ENCODE data around the gene WDR45B.

The WDR45B gene

DNA sequence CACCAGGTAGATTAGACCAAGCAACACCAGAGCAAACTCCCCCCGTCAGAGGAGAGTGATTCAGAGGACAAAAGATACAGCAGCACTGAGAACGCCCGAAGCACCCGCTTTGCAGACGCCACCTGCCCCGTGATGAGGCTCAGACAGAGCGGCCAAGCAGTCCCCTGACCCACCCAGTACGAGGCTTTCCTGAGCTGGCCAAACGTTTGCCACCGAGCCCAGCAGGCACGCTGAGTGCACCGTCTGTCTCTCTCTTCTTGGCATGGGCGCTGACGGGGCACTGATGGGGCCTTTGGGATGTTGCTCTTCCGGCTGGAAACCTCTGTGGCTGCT lies 19.4 kb upstream of the WDR45B start:
- Mint-ChIP-seq H3K4me1 (peaks cover 8% of the 10 kb centered on the region), H3K27me3 (no peaks in the 10 kb centered on the region), H3K4me3 (no peak overlapping the region), H3K27ac (no peak overlapping the region), H3K9me3 (no peaks in the 10 kb centered on the region), H3K36me3 (peaks cover 3% of the 10 kb centered on the region)
- no peak for ATAC-seq (ENCODE audit: low read depth)
- no peak for DNase-seq (ENCODE audit: low spot score in 2 of 2)

DNA sequence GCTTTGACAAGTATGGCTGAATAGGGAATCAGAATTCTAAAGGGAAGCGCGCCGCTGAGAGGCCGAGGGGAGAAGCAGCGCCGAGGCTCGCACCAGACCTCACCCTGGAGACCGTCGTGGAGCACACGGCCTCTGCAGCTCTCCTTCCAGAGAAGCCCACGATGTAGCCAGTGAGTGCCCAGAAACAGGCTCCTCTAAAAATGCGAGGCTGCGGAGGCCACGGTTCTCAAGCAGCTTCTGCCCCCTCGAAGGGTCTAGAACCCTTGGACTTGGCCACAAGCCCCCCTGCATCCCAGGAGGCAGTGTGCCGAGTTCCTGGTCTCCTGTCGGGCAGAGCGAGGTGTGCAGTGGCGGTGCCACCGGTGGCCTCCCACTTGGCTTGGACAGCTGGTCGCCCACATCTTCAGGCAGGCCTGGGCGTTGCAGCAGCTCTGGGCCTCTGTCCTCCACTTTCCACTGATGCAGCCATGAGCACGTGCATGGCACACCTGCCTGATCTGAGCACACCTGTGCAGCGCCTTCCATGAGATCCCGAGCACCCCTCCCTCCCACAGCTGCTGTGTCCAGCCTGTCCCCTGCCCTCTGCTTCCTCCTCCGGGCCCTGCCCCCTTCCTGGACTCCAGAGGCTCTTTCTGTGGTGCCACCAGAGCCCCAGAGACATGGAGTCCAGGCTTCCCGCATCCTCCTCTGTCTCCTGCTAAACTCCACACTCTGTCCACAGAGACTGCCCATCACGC lies 18.9 kb upstream of the WDR45B start:
- DNase-seq (ENCODE audit: low spot score in 2 of 2) (no peak), ATAC-seq (ENCODE audit: low read depth) (no peak)
- no peaks in the 10 kb centered on the region for H3K27me3 Mint-ChIP-seq
- H3K36me3 Mint-ChIP-seq, result peaks cover 3% of the 10 kb centered on the region
- H3K4me1 Mint-ChIP-seq, result peaks cover 8% of the 10 kb centered on the region
- H3K27ac Mint-ChIP-seq, result no peak overlapping the region
- no peak overlapping the region for H3K4me3 Mint-ChIP-seq
- H3K9me3 Mint-ChIP-seq, result no peaks in the 10 kb centered on the region

DNA sequence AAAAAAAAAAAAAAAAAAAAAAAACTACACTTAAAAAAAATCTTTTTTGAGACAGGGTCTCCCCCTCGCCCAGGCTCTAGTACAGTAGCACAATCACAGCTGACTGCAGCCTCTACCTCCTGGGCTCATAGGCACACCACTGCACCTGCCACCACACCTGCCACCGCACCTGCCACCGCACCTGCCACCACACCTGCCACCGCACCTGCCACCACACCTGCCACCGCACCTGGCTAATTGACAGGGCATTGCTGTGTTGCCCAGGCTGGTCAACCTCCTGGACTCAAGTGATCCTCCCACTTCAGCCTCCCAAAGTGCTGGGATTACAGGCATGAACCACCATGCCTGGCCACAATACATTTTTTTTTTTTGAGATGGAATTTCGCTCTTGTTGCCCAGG lies 17.6 kb upstream of the WDR45B start:
- Mint-ChIP-seq H3K4me1 (peaks cover 4% of the 10 kb centered on the region), H3K36me3 (no peaks in the 10 kb centered on the region), H3K27ac (no peak overlapping the region), H3K4me3 (no peak overlapping the region), H3K9me3 (no peaks in the 10 kb centered on the region), H3K27me3 (no peaks in the 10 kb centered on the region)
- DNase-seq (ENCODE audit: low spot score in 2 of 2) (no peak), ATAC-seq (ENCODE audit: low read depth) (no peak)

DNA sequence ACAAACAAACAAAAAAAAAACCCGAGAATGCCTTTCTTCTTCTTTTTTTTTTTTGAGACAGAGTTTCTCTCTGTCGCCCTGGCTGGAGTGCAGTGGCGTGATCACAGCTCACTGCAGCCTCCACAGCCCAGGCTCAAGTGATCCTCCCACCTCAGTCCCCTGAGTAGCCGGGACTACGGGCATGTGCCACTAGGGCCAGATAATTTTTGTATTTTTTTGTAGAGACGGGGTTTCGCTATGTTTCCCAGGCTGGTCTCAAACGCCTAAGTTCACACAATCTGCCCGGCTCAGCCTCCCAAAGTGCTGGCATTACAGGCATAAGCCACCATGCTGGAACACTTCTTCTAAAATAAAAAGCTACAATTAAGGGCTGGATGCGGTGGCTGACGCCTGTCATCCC lies 17.0 kb upstream of the WDR45B start:
- DNase-seq (ENCODE audit: low spot score in 2 of 2) (no peak), ATAC-seq (ENCODE audit: low read depth) (no peak)
- H3K4me3 Mint-ChIP-seq, result no peak overlapping the region
- no peaks in the 10 kb centered on the region for H3K9me3 Mint-ChIP-seq
- H3K27me3 Mint-ChIP-seq, result no peaks in the 10 kb centered on the region
- no peaks in the 10 kb centered on the region for H3K36me3 Mint-ChIP-seq
- peaks cover 4% of the 10 kb centered on the region for H3K4me1 Mint-ChIP-seq
- no peak overlapping the region for H3K27ac Mint-ChIP-seq

DNA sequence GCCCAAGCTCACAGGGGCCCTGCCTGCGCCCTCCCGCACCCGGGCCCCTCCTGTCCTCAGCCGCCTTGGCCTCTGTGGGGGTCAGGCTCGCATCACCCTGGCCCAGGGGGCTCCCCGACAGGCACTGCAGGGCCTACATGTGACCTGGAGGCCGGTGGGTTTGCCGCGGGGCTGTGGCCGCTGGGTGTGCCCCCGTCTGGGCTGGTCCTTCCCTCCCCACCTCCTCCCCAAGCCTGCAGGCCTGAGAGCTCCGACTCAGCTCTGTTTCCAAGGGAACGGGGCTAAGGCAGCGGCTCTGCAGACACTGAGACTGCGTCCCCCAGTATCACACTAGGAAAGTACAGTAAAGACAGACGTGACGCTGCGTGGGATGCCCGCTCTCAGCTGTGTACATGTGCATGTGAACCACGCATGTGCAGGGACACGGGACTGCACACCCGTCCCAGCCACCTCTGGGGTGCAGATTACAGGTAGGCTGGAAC lies 16.5 kb upstream of the WDR45B start:
- ATAC-seq (ENCODE audit: low read depth) (no peak), DNase-seq (ENCODE audit: low spot score in 2 of 2) (no peak)
- no peaks in the 10 kb centered on the region for H3K27me3 Mint-ChIP-seq
- no peak overlapping the region for H3K4me3 Mint-ChIP-seq
- no peak overlapping the region for H3K27ac Mint-ChIP-seq
- H3K9me3 Mint-ChIP-seq, result no peaks in the 10 kb centered on the region
- no peaks in the 10 kb centered on the region for H3K36me3 Mint-ChIP-seq
- H3K4me1 Mint-ChIP-seq, result peaks cover 4% of the 10 kb centered on the region

DNA sequence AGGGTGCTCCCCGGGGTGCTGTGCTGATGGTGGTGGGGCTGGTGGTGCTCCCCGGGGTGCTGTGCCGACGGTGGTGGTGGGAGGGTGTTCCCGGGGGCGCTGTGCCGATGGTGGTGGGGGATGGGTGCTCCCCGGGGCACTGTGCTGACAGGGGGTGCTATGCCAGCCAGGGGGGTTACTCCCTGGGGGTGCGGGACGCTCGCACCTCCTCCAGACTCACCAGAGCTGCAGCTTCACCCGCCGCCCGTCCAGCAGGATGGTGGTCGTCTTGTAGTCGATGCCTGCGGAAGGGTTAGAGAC lies 16.0 kb upstream of the WDR45B start:
- no peak overlapping the region for H3K27ac Mint-ChIP-seq
- no peak for DNase-seq (ENCODE audit: low spot score in 2 of 2)

DNA sequence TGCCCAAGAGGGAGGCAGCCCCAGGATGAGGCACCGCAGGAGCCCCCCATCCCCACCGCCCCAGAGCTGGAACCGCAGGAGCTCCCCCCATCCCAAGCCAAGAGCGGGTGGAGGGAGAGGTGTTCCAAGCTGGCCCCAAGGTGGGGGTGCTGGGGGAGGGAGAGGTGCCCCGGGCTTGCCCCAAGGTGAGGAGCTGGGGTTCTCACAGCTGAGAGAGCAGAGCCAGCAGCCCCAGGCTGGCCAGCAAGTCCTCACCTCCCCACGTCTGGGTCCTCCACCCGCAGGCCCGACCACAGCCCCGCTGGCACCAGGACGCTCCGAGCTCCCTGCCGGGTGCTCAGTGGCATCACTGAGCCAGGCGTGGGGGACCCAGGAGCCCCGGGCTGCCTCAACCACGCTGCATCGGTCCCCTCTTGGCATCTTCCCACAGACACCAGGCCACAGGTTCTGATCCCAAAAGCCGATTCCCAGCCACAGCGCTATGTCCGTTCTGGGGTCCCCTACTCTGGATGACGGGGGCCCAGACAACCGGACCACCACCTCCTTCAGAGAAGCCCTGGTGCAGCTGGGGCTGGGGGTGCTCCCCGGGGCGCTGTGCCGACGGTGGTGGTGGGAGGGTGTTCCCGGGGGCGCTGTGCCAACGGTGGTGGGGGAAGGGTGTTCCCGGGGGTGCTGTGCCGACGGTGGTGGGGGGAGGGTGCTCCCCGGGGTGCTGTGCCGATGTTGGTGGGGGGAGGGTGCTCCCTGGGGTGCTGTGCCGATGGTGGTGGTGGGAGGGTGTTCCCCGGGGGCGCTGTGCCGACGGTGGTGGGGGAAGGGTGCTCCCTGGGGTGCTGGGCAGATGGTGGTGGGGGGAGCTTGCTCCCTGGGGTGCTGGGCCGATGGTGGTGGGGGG lies 15.4 kb upstream of the WDR45B start:
- H3K27ac Mint-ChIP-seq, result no peak overlapping the region

More for the DNA sequence above, 16.0 kb upstream of the WDR45B start:
- Mint-ChIP-seq H3K36me3 (no peaks in the 10 kb centered on the region), H3K27me3 (no peaks in the 10 kb centered on the region), H3K4me3 (no peak overlapping the region), H3K9me3 (no peaks in the 10 kb centered on the region), H3K4me1 (peaks cover 4% of the 10 kb centered on the region)
- no peak for ATAC-seq (ENCODE audit: low read depth)

DNA sequence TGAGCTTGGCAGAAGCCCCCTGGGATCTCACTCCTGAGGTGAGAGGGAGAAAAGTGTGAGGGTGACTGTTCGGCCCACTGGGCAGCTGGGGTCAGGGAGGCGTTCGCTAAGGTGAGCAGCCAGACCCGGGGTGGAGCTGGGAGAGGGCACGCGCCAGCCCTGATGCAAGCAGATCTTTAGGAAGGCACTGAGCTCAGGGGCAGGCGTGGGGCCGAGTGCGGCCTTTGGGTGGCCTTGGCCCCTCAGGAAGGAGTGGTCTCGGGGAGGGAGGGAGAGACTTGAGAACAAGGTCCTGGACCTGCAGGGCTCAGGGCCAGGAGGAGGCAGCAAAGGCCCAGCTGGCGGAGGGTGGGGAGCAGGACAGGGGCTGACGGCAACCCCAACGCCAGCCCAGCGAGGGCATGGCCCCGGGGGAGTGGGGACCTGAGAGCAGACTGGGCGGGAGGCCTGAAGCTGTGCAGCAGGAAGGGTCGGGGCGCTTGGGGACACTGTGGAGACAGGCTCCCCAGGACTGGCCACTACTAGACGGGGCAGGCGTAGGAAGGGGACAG lies 14.5 kb upstream of the WDR45B start:
- Mint-ChIP-seq H3K4me1 (no peaks in the 10 kb centered on the region), H3K27me3 (no peaks in the 10 kb centered on the region), H3K4me3 (no peak overlapping the region), H3K9me3 (no peaks in the 10 kb centered on the region), H3K36me3 (no peaks in the 10 kb centered on the region), H3K27ac (no peak overlapping the region)
- ATAC-seq (ENCODE audit: low read depth) (no peak), DNase-seq (ENCODE audit: low spot score in 2 of 2) (no peak)

More for the DNA sequence above, 15.4 kb upstream of the WDR45B start:
- H3K4me1 Mint-ChIP-seq, result peaks cover 2% of the 10 kb centered on the region
- no peaks in the 10 kb centered on the region for H3K9me3 Mint-ChIP-seq
- no peaks in the 10 kb centered on the region for H3K36me3 Mint-ChIP-seq
- H3K4me3 Mint-ChIP-seq, result no peak overlapping the region
- H3K27me3 Mint-ChIP-seq, result no peaks in the 10 kb centered on the region
- no peak for DNase-seq (ENCODE audit: low spot score in 2 of 2)
- ATAC-seq (ENCODE audit: low read depth), result no peak

DNA sequence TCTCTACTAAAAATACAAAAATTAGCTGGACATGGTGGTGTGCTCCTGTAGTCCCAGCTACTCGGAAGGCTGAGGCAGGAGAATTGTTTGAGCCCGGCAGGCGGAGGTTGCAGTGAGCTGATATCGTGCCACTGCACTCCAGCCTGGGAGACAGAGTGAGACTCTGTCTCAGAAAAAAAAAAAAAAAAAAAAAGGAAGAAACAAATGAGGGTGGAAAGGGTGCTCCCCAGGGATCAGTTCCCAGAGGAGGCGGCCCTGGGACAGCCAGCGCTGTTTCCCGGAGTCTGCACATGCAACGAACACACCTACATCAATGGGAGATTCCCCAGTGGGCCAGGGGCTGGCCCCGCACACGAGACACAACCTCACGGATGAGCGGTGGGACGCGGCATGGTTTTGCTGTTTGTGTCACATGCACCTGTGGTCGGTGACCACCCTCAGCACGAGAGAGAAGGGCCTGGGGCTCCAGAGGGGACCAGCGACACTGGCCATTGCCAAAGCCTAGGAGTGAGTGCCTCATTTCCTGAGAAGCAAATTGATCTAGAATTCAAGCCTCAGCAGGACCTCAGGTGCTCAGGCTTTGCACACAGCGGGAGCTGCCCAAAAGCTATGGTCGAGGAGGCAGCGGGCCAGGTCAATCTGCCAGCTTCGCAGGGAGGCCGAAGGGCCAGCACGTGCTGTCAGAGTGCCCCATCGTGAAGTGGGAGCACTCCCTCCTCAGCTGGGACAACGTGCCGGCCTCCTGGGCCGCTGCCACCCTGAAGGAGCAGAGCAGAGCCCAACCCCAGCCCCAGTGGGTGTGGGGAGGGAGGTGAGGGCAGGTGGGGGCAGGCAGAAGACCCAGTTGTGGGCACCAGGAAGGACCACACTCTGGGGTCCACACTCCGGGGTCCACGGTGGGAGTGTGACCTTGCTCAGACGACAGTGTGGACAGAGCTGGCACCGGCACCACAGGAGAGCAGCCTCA lies 13.8 kb upstream of the WDR45B start:
- no peaks in the 10 kb centered on the region for H3K4me1 Mint-ChIP-seq
- DNase-seq (ENCODE audit: low spot score in 2 of 2) (no peak), ATAC-seq (ENCODE audit: low read depth) (no peak)
- no peak overlapping the region for H3K4me3 Mint-ChIP-seq
- H3K36me3 Mint-ChIP-seq, result peaks cover 3% of the 10 kb centered on the region
- no peaks in the 10 kb centered on the region for H3K9me3 Mint-ChIP-seq
- no peak overlapping the region for H3K27ac Mint-ChIP-seq
- H3K27me3 Mint-ChIP-seq, result no peaks in the 10 kb centered on the region

DNA sequence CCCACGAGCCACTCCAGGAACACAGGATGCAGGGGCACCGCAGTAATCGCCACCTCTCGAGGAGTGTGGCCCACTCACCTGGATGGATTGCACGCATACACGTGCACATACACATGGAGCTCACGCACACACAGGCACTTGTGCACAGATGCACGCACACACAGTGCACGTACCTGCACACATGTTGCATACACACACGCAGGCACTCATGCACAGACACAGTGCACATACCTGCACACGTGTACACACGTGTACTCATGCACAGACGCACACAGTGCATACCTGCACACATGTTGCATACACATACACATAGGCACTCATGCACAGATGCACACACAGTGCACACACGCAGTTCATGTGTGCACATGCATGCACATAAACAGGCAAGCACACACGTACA lies 11.6 kb upstream of the WDR45B start:
- Mint-ChIP-seq H3K27me3 (no peaks in the 10 kb centered on the region), H3K9me3 (no peaks in the 10 kb centered on the region), H3K4me1 (no peaks in the 10 kb centered on the region), H3K36me3 (peaks cover 3% of the 10 kb centered on the region), H3K27ac (no peak overlapping the region), H3K4me3 (no peak overlapping the region)
- ATAC-seq (ENCODE audit: low read depth) (no peak), DNase-seq (ENCODE audit: low spot score in 2 of 2) (no peak)

DNA sequence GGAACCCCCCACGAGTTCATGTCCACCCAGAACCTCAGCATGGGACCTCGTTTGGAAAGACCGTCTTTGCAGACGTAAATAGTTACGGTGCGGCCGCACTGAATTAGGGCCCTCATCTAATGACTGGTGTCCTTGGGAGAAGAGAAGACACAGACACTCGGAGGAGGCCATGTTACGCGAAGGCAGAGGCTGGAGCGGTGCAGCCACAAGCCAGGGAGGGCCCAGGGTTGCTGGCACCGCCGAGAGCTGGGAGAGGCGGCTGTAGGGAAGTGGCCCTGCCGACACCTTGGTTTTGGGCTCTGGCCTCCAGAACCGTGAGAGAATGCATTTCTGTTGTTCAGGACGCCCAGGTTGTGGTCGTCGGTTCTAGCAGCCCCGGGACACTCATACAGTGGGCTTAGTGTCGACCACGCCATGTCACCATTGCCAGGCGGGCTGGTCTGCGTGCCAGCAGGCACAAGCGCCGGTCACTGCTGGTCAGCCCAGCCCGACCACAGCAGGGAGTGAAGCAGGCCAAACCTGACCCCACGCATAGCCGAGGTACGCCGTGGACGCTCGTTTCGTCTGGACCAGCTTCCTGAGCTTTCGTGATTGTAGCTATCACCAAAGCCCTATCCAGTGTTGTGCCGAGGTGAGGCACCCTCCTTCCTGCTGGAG lies 10.7 kb upstream of the WDR45B start:
- DNase-seq (ENCODE audit: low spot score in 2 of 2) (no peak), ATAC-seq (ENCODE audit: low read depth) (no peak)
- no peaks in the 10 kb centered on the region for H3K9me3 Mint-ChIP-seq
- no peaks in the 10 kb centered on the region for H3K4me1 Mint-ChIP-seq
- peaks cover 3% of the 10 kb centered on the region for H3K36me3 Mint-ChIP-seq
- H3K27ac Mint-ChIP-seq, result no peak overlapping the region
- H3K4me3 Mint-ChIP-seq, result no peak overlapping the region
- no peaks in the 10 kb centered on the region for H3K27me3 Mint-ChIP-seq

DNA sequence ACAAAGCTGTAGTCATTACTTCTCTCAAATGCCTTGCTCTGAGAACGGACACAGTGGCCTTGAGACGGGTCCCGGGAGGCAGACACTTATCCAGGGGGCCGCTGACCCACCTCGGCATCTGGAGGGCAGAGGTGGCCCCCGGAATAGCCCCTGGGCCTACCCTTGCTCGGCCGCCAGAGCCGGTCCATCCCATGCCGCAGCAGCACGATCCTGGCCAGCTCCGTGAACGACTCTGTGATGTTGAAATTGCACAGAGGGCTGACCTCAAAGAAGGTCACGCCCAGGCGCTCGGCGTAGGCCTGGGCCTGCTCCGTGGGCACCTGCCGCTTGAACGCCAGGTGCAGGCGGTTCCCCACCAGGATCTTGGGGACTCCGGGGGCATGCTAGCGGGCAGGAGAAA lies 10.1 kb upstream of the WDR45B start:
- Mint-ChIP-seq H3K27me3 (no peaks in the 10 kb centered on the region), H3K9me3 (no peaks in the 10 kb centered on the region), H3K4me3 (no peak overlapping the region), H3K4me1 (no peaks in the 10 kb centered on the region), H3K27ac (no peak overlapping the region), H3K36me3 (peaks cover 3% of the 10 kb centered on the region)
- ATAC-seq (ENCODE audit: low read depth) (no peak), DNase-seq (ENCODE audit: low spot score in 2 of 2) (no peak)

DNA sequence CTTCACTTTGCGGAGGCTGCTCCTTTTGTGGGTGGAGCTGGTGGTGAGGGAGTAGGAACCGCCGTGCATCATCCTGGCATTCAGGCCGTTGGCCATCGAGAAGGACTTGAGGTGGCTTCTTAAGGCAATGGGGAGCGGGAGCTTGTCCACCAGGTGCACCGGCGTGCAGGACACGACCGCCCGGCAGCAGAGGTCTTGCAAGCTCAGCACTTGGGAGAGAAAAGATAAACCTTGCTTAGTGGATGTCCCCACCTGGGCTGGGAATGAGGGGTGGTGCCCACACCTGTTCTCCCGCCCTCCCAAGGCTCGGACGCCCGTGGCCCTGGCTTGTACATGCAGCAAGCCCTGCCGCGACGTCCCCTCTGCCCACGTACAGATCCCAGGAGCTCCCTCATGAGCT lies 9.7 kb upstream of the WDR45B start:
- H3K27me3 Mint-ChIP-seq, result no peaks in the 10 kb centered on the region
- no peaks in the 10 kb centered on the region for H3K4me1 Mint-ChIP-seq
- DNase-seq (ENCODE audit: low spot score in 2 of 2) (no peak), ATAC-seq (ENCODE audit: low read depth) (no peak)
- H3K27ac Mint-ChIP-seq, result no peak overlapping the region
- no peak overlapping the region for H3K4me3 Mint-ChIP-seq
- peaks cover 3% of the 10 kb centered on the region for H3K36me3 Mint-ChIP-seq
- no peaks in the 10 kb centered on the region for H3K9me3 Mint-ChIP-seq

Measured in memory B cell (primary cell).